H1 (cell line): ENCODE results near the gene GFRA4.

Experiments used
- EP300 ChIP-seq, 2 experiments: IDR thresholded peaks; 1 replicate in 1 of 2; 2 replicates in 1 of 2; pipeline ENCODE4 v1.6.1; 2011 to 2012; ENCODE audit warnings: low read depth in 2 of 2, low read length in 2 of 2, mild to moderate bottlenecking in 2 of 2, borderline replicate concordance in 1 of 2, inconsistent platforms in 1 of 2, moderate library complexity in 1 of 2
- ZNF274 ChIP-seq: IDR thresholded peaks from 2 replicates; pipeline ENCODE4 v1.7.0; 2012; ENCODE audit warnings: low read length, borderline replicate concordance; ENCODE audit errors: extremely low read depth

GRCh38 chr20:3674447-3674846 lies 11.2 kb upstream of the GFRA4 start:
- no peak for TF ChIP-seq EP300 (IDR thresholded peaks at IDR 0.05; ENCODE audit: borderline replicate concordance in 1 of 2, low read depth in 2 of 2, low read length in 2 of 2)
- no peak for TF ChIP-seq ZNF274
